NCI-H1105 (cell line): Measurements from ENCODE around the gene PIEZO2.
"Not testable (repeated sequence)": the region's sequence is repeated elsewhere in the genome, so short reads cannot be mapped to it uniquely, and the experiment has no call there.

Experiments
- DNase-seq: peaks from one replicate; lab custom pipeline; 2025; lab: John Stamatoyannopoulos, UW

Gene PIEZO2

GRCh38 chr18:11148680-11149440 lies 509 bp downstream of the PIEZO2 start:
- no peak for DNase-seq

- no peak for DNase-seq
These were observed 1.2 kb downstream of the PIEZO2 start for GRCh38 chr18:11147962-11148679.

- no peak for DNase-seq
These were observed 1.9 kb downstream of the PIEZO2 start for GRCh38 chr18:11147371-11147951.

GRCh38 chr18:11146947-11147345 lies 2.4 kb downstream of the PIEZO2 start:
- no peak for DNase-seq

GRCh38 chr18:11146238-11146946 lies 3.0 kb downstream of the PIEZO2 start:
- DNase-seq, result no peak

- DNase-seq, result no peak
These were observed 3.8 kb downstream of the PIEZO2 start for GRCh38 chr18:11145413-11146191.

GRCh38 chr18:11137400-11137799 lies 12.0 kb downstream of the PIEZO2 start:
- no peak for DNase-seq

- DNase-seq, result no peak
These were observed 13.1 kb downstream of the PIEZO2 start for GRCh38 chr18:11136241-11136640.

GRCh38 chr18:11134940-11135339 lies 14.4 kb downstream of the PIEZO2 start:
- DNase-seq, result no peak

GRCh38 chr18:11129059-11129458 lies 20.3 kb downstream of the PIEZO2 start:
- DNase-seq, result not testable (repeated sequence)

GRCh38 chr18:11125492-11126315 lies 23.7 kb downstream of the PIEZO2 start:
- no peak for DNase-seq

GRCh38 chr18:11124054-11124453 lies 25.3 kb downstream of the PIEZO2 start:
- DNase-seq, result no peak

GRCh38 chr18:11121443-11121849 lies 27.9 kb downstream of the PIEZO2 start:
- DNase-seq, result no peak

GRCh38 chr18:11119959-11120587 lies 29.3 kb downstream of the PIEZO2 start:
- DNase-seq, result no peak

- no peak for DNase-seq
These were observed 29.8 kb downstream of the PIEZO2 start for GRCh38 chr18:11119550-11119949.

- DNase-seq, result no peak
These were observed 31.2 kb downstream of the PIEZO2 start for GRCh38 chr18:11118051-11118766.

- no peak for DNase-seq
These were observed 34.1 kb downstream of the PIEZO2 start for GRCh38 chr18:11115276-11115675.

- DNase-seq, result no peak
These were observed 34.7 kb downstream of the PIEZO2 start for GRCh38 chr18:11114653-11115052.

GRCh38 chr18:11113937-11114336 lies 35.4 kb downstream of the PIEZO2 start:
- DNase-seq, result no peak
